ENCODE results near the gene ASIC4.

The ASIC4 gene

DNA sequence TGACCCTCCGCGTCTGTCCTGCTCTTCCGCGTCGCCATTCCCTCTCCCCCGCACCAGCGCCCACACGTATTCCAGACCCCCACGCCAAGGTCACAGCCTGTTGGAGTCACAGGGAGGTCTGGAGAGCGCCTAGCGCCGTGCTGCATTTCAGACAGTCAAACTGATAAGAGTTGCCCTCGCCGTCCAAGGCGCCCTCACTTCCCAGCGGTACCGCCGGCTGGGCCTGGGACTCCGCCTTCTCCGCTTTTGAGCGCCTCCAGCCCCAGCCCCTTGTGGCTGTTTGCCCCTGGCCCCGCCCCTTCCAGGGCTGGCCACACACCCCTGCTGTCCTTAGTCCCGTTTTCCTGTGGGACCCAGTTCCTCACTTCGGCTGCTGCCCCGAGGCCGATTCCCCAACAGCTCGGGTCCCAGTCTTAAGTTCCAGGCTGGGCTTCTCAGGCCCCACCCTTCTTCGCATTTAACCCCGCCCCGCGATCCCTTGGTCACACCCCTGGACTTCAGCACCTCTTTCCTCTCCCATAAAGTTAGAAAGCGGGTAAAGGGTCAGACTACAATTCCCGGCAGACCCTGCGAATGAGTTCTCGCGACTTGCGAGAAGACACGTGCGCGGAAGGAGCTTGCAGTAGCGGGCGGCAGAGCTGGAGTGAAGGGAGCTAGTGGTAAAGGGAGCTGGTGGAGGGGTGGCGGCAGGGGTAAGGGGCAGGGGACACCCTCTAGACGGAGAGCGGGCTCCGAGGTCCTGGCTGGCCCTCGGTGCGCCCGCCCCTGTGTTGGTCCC is 15.8 kb upstream of the ASIC4 start, which contains the start of gene GMPPA:
Gene GMPPA, plus strand, starts transcription at position 612 of the 778 bp plus-strand sequence. CDS start 1,085 bp downstream, outside the sequence.
- Histone ChIP-seq H3K9me3 (ENCODE audit: control insufficient read depth, insufficient read depth, low read length) (no peaks in the 10 kb centered on the region), H3K9ac (ENCODE audit: low read depth, low read length) (peak within 1 kb of the TSS; percentile 91), H3K4me1 (ENCODE audit: insufficient read depth, low read length) (peaks cover 34% of the 10 kb centered on the region), H3K36me3 (ENCODE audit: insufficient read depth, low read length) (no peaks in the 10 kb centered on the region; the same call in 1 of the 2 replicates)

DNA sequence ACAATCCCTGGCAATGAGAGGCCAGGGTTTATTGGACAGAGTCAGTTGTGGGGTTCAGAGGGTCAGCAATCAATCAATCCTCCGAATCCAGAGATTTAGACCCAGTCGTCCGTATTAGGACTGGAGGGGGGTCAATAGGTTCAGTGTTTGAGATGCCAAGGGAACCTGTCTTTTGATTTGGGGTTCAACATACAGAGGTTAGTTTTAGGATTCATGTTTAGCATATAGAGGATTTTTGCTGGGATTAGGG is 15.3 kb upstream of the ASIC4 start:
- Histone ChIP-seq H3K4me1 (ENCODE audit: insufficient read depth, low read length) (peaks cover 34% of the 10 kb centered on the region), H3K9ac (ENCODE audit: low read depth, low read length) (peak overlapping the region; percentile 91), H3K9me3 (ENCODE audit: control insufficient read depth, insufficient read depth, low read length) (no peaks in the 10 kb centered on the region), H3K36me3 (ENCODE audit: insufficient read depth, low read length) (peaks cover under 1% of the 10 kb centered on the region)

DNA sequence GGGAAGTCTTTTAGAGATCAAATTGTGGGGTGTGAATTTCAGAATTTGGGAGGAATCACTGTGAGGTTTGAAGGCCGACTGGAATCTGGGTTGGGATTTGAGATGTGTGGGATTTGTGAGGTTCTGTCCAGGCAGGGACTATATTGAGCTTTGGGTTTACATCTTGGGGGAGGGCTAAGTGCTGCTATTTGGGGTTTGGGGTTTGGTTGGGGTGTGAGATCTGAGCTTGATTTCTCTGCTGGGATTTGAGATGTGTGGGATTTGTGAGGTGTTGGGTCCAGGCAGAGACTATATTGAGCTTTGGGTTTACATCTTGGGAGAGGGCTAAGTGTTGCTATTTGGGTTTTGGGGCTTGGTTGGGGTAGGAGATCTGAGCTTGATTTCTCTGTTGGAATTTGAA is 14.7 kb upstream of the ASIC4 start:
- H3K9me3 ChIP-seq (ENCODE audit: control insufficient read depth, insufficient read depth, low read length): no peaks in the 10 kb centered on the region
- H3K36me3 ChIP-seq (ENCODE audit: insufficient read depth, low read length): peaks cover 6% of the 10 kb centered on the region
- H3K4me1 ChIP-seq (ENCODE audit: insufficient read depth, low read length): peaks cover 34% of the 10 kb centered on the region
- peak overlapping the region; percentile 91 for H3K9ac ChIP-seq (ENCODE audit: low read depth, low read length)

DNA sequence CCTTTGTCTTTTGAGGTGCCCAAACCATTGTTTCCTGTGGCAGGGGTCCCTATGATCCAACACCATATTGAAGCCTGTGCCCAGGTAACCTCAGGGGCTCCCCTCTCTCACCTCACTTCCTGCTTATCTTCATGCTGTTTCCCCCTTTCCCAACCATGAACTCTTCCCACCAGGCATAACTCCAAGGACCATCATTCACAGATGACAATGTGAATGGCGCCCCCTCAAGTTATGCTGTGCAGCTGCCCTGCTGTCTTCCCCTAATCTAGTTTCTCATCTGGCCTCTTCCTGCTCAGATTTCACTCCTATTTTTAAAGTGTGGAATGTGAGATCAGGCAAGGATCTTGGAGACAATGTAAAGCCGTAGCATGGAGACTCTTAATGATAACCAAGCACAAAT is 14.1 kb upstream of the ASIC4 start:
- H3K4me1 ChIP-seq (ENCODE audit: insufficient read depth, low read length): peaks cover 34% of the 10 kb centered on the region
- H3K36me3 ChIP-seq (ENCODE audit: insufficient read depth, low read length): peaks cover 6% of the 10 kb centered on the region
- no peaks in the 10 kb centered on the region for H3K9me3 ChIP-seq (ENCODE audit: control insufficient read depth, insufficient read depth, low read length)
- no peak overlapping the region; the same call in 1 of the 2 replicates for H3K9ac ChIP-seq (ENCODE audit: low read depth, low read length)

DNA sequence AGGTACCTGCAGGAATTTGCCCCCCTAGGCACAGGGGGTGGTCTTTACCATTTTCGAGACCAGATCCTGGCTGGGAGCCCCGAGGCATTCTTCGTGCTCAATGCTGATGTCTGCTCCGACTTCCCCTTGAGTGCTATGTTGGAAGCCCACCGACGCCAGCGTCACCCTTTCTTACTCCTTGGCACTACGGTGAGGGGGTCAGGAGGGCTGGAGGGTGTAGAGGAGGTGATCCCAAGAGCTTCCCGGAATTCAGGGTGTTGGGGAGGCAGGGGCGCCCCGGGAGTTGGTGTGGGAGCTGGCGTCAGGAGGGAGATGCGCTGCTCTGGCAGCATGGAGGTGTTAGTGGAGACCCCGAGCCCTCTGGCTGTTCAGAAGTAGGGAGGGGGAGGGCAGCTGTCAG is 12.4 kb upstream of the ASIC4 start:
- H3K36me3 ChIP-seq (ENCODE audit: insufficient read depth, low read length): peaks cover 6% of the 10 kb centered on the region
- peaks cover 36% of the 10 kb centered on the region; the same call in 1 of the 2 replicates for H3K4me1 ChIP-seq (ENCODE audit: insufficient read depth, low read length)
- H3K9ac ChIP-seq (ENCODE audit: low read depth, low read length): no peak overlapping the region
- no peaks in the 10 kb centered on the region for H3K9me3 ChIP-seq (ENCODE audit: control insufficient read depth, insufficient read depth, low read length)

DNA sequence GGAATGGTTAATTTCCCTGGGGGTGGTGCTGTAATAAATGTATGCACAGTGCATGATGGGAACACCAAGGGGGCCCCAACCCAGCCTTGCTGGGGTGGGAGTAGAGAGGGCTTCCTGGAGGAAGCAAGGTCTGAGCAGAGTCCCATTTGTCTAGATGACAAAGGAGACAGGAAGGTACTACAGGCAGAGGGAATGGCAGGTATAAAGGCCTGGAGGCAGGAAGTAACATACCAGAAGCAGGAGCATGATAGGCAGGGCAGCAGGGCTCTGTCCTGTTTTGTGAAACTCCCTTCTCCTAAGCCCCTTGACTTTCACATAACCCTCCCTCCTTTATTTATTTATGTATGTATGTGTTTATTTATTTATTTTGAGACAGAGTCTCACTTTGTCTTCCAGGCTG is 11.7 kb upstream of the ASIC4 start:
- no peak overlapping the region for H3K9ac ChIP-seq (ENCODE audit: low read depth, low read length)
- H3K9me3 ChIP-seq (ENCODE audit: control insufficient read depth, insufficient read depth, low read length): no peaks in the 10 kb centered on the region
- H3K4me1 ChIP-seq (ENCODE audit: insufficient read depth, low read length): peaks cover 43% of the 10 kb centered on the region
- H3K36me3 ChIP-seq (ENCODE audit: insufficient read depth, low read length): peaks cover 6% of the 10 kb centered on the region

DNA sequence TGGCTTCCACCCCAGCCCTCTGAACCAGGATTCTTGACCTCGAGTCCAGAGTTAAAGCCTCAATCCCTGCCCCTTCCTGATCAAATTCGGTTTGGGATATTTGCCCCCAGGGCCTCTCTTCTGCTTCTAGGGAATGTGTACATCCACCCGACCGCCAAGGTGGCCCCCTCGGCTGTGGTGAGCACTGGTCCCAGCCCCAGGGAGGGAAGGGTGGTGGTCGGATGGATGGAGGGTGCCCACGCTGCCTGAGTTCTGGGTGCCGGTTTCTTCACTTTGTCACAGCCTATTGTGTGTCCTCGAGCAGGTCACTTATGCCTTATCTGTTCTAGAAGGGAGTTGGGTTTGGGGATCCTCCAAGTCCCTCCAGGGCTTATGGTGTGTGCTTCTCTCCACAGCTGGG is 8.7 kb upstream of the ASIC4 start:
- Histone ChIP-seq H3K36me3 (ENCODE audit: insufficient read depth, low read length) (peaks cover 6% of the 10 kb centered on the region), H3K4me1 (ENCODE audit: insufficient read depth, low read length) (peaks cover 38% of the 10 kb centered on the region), H3K9me3 (ENCODE audit: control insufficient read depth, insufficient read depth, low read length) (no peaks in the 10 kb centered on the region), H3K9ac (ENCODE audit: low read depth, low read length) (no peak overlapping the region)

DNA sequence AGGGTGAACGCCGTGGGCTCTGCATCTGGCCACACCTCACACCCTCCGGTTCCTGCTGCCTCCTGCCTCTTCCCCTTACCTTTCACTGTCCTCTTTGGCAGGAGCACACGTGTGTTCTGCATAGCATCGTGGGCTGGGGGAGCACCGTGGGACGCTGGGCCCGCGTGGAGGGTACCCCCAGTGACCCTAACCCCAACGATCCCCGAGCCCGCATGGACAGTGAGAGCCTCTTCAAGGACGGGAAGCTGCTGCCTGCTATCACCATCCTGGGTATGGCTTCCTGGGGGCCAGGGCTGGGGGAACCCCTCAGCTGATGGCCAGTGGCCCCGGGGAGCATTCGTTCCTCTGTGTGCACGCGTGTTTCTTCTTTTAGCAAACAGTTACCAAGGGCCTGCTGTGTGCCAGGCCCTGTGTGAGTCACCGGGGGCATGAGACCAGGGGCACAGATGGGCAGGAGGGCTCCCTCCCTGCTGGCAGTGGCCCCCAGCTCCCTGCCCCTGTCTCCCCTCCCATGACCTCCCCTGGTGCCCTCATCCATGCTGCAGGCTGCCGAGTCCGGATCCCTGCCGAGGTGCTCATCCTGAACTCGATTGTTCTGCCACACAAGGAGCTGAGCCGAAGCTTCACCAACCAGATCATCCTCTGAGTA is 8.0 kb upstream of the ASIC4 start:
- H3K4me1 ChIP-seq (ENCODE audit: insufficient read depth, low read length): peaks cover 37% of the 10 kb centered on the region
- H3K36me3 ChIP-seq (ENCODE audit: insufficient read depth, low read length): peaks cover 6% of the 10 kb centered on the region
- H3K9ac ChIP-seq (ENCODE audit: low read depth, low read length): peak overlapping the region; percentile 8; the same call in 1 of the 2 replicates
- H3K9me3 ChIP-seq (ENCODE audit: control insufficient read depth, insufficient read depth, low read length): no peaks in the 10 kb centered on the region

DNA sequence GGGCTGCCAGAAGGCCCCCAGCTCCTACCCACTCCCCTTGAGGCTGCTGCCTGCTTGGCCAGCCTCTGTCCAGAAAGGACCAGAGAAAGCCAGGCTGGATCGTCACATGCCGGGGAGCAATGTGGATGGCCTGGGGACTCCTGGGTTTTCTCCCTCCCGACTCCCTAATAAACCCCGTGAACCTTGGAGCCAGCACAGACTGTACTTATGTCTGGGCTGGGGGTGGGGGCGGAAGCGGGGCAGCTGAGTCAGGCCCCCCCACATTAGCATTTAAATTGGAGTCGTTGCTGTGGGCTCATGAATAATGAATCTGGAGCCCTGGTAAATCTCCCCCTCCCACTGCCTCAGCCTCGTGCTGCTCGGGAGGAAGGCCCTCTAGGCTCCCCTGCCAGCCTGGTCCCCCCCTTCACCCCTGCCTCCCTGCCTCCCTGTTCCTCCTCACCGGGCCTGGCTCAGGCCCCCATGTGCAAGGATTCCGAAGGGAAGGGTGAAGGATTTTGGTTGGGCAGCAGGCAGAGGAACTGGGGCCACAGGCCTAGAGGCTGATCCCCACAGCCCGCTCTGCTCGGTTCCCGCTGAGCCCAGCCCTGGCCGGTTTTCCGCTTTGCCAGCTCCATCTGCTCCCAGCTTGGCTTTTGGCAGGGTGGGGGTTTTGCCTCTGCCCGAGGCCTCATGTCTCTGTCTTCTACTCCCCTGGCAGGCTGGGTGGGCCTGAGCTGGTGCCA is 7.3 kb upstream of the ASIC4 start:
- Histone ChIP-seq H3K4me1 (ENCODE audit: insufficient read depth, low read length) (peaks cover 33% of the 10 kb centered on the region), H3K36me3 (ENCODE audit: insufficient read depth, low read length) (peaks cover 6% of the 10 kb centered on the region; the same call in 1 of the 2 replicates), H3K9me3 (ENCODE audit: control insufficient read depth, insufficient read depth, low read length) (no peaks in the 10 kb centered on the region), H3K9ac (ENCODE audit: low read depth, low read length) (peak overlapping the region; percentile 8; the same call in 1 of the 2 replicates)

DNA sequence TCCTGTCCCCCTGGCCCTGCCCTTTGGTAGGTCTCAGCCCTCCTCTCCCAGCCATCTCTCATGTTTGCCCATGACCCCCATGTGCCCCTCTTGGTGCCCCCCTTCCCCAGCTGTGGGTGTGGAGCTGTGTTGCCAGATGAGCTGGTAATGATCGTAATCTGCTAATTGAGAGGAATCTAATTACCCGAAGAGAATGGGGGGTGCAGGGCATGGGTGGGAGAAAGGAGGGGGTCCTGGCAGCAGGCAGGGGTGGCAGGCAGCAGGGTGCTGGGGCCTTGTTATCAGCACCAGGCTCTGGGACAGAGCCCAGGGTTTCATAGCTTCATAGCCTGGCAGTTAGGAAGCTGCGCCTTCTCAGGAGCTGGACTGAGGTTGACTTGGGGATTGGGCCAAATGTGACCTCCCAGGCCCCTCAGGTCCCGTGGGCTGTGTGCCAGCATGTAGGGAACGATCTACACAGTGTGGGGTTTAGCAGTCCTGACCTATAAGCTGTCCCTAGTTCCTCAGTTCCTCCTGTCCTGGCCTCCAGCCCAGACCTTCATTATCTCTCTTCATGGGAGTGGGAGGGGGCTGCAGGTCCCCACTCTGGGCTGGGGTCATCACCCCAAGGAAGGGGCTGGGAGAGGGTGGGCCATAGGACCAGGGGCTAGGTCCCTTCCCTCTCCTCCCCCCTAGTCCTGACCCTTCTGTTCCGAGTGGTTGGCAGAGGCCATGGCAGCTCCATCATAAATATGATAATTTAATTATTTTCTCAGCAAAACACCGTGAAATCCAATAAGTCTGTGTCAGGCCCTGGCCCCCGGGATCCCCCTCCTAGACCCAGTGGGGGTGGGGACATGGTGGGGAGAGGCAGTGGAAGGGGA is 6.5 kb upstream of the ASIC4 start:
- H3K36me3 ChIP-seq (ENCODE audit: insufficient read depth, low read length): peaks cover 6% of the 10 kb centered on the region; the same call in 1 of the 2 replicates
- no peaks in the 10 kb centered on the region for H3K9me3 ChIP-seq (ENCODE audit: control insufficient read depth, insufficient read depth, low read length)
- no peak overlapping the region for H3K9ac ChIP-seq (ENCODE audit: low read depth, low read length)
- peaks cover 36% of the 10 kb centered on the region for H3K4me1 ChIP-seq (ENCODE audit: insufficient read depth, low read length)

DNA sequence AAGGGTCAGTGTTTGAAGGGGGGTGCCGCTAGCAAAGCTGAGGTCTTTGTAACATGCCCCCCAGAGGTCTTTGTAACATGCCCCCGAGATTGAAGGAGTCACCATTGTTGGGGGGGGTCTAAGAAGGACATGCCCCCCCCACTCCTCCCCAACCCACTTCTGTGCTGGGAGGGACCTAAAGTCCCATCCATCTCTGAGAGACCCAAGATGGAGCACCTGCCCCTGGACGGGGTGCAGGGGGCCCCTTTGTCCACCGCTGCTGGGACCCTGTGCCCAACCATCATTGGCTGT is 5.9 kb upstream of the ASIC4 start:
- Histone ChIP-seq H3K9me3 (ENCODE audit: control insufficient read depth, insufficient read depth, low read length) (no peaks in the 10 kb centered on the region), H3K4me1 (ENCODE audit: insufficient read depth, low read length) (peaks cover 40% of the 10 kb centered on the region), H3K36me3 (ENCODE audit: insufficient read depth, low read length) (peaks cover 6% of the 10 kb centered on the region; the same call in 1 of the 2 replicates)

DNA sequence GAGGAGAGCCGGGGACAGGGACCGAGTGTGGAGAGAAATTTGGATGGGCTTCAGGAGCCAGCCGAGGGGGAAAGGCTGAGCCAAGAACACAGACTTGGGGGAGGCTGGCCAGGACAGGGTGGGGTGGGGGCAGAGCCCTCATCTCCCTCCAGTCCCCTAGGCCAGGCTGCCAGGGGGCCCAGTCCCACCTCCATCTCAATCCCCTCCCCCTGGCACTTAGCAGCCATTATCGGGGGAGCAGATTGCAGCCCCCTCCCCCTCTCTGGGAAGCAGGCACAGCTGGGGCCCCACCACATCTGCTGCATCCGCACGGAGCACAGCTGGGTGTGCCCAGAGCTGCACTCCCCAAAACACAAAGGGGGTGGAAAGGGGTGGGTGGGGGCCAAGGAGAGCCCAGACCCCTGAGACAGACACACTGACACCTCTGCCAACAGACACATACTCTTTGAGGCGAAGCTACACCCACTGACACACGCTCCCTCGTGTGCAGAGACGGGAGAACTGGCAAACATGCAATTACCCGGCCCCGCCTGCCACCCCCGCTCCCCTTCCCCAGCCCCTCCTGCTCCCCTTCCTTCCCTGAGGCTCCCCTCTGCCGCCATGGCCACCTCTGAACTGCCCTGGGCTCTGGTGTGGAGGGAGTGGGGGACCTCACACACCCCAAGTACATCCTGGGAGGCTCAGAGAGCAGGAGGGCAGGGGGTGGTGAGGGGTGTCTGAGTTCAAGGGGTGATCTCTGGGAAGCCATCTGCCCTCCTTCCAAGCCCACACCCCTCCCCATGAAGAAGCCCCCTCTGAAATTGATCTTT is 5.1 kb upstream of the ASIC4 start:
- H3K9me3 ChIP-seq (ENCODE audit: control insufficient read depth, insufficient read depth, low read length): no peaks in the 10 kb centered on the region
- peaks cover 48% of the 10 kb centered on the region for H3K4me1 ChIP-seq (ENCODE audit: insufficient read depth, low read length)
- peak overlapping the region; percentile 53; the same call in 1 of the 2 replicates for H3K9ac ChIP-seq (ENCODE audit: low read depth, low read length)
- peaks cover 3% of the 10 kb centered on the region; the same call in 1 of the 2 replicates for H3K36me3 ChIP-seq (ENCODE audit: insufficient read depth, low read length)

More for the DNA sequence above, 5.9 kb upstream of the ASIC4 start:
- no peak overlapping the region for H3K9ac ChIP-seq (ENCODE audit: low read depth, low read length)

DNA sequence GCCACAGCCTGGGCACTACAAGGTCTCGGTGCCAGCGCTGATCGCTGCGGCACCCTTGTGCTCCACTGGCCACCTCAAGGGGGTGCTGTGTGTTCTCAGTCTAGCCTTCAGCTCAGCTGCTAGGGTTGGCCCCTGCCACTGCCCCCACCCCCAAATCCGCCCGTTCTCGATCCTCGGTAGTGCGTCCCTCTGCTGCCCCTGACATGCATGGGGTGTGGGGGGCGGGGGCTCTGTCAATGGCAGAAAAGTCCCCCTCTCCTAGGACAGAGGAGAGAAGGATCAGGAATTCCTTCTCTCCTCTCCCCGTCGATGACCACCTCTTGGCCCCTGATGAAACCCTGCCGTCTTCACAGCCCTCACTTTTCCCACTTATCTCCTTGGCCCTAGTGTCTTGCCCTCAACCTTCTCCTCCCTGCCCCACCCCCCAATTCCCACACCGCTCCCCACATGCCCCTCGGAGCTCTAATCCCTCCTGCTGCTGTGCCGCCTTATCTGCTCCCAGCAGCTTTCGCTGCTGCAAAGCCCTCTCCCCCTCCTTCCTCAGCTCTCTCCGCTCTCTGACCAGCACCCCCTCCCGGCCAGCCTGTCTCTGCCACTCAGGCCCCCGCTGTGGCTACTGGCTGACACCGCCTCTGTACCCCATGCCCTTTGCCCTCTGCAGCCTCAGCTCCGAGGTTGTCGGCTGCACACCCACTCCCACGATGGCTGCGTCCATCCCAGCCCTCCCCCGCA is 4.3 kb upstream of the ASIC4 start:
- Histone ChIP-seq H3K9me3 (ENCODE audit: control insufficient read depth, insufficient read depth, low read length) (no peaks in the 10 kb centered on the region), H3K4me1 (ENCODE audit: insufficient read depth, low read length) (peaks cover 53% of the 10 kb centered on the region), H3K9ac (ENCODE audit: low read depth, low read length) (peak overlapping the region; percentile 53), H3K36me3 (ENCODE audit: insufficient read depth, low read length) (no peaks in the 10 kb centered on the region)
